Measurements from ENCODE around the gene PCDHA9. TPM values are rescaled to one million over a fixed set of nuclear protein-coding genes. Genes with fewer than 3 reads are reported as not detected.
"Not testable (repeated sequence)": the region's sequence is repeated elsewhere in the genome, so short reads cannot be mapped to it uniquely, and the experiment has no call there.

PCDHA9 gene
- total RNA-seq, 2 experiments from 2014 or later, result not detected

DNA sequence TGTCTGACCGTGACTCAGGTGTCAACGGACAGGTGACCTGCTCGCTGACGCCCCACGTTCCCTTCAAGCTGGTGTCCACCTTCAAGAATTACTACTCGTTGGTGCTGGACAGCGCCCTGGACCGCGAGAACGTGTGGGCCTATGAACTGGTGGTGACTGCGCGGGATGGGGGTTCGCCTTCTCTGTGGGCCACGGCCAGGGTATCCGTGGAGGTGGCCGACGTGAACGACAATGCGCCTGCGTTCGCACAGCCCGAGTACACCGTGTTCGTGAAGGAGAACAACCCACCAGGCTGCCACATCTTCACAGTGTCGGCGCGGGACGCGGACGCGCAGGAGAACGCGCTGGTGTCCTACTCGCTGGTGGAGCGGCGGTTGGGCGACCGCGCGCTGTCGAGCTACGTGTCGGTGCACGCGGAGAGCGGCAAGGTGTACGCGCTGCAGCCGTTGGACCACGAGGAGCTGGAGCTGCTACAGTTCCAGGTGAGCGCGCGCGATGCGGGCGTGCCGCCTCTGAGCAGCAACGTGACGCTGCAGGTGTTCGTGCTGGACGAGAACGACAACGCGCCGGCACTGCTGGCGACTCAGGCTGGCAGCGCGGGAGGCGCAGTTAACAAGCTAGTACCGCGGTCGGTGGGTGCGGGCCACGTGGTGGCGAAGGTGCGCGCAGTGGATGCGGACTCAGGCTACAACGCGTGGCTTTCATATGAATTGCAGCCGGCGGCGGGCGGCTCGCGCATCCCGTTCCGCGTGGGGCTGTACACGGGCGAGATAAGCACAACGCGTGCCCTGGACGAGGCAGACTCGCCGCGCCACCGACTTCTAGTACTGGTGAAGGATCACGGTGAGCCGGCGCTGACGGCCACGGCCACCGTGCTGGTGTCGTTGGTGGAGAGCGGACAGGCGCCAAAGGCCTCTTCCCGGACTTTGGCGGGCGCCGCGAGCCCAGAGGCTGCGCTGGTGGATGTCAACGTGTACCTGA lies 22.3 kb downstream of the PCDHA9 start:
- no peak overlapping the region for H3K4me3 Mint-ChIP-seq
- intact Hi-C loops (cut with DNase I, micrococcal nuclease), result no loop called here
- ChIA-PET CTCF (no interaction called here), POLR2A (no interaction called here)
- no peak overlapping the region for H3K27ac Mint-ChIP-seq
- Histone ChIP-seq H3K27me3 (ENCODE audit: control insufficient read depth in 1 of 2, insufficient read depth in 2 of 2, low read length in 2 of 2) (peaks cover 18 to 28% of the 10 kb centered on the region in 2 experiments), H3K4me3 (ENCODE audit: low read length) (no peak overlapping the region), H3K27ac (ENCODE audit: low read depth in 1 of 2, low read length in 2 of 2) (no peak overlapping the region), H3K9me3 (ENCODE audit: control insufficient read depth in 1 of 2, insufficient read depth in 1 of 2, low read length in 2 of 2) (peaks cover 17 to 25% of the 10 kb centered on the region in 2 experiments), H3K4me1 (ENCODE audit: insufficient read depth, low read length) (no peaks in the 10 kb centered on the region), H3K36me3 (ENCODE audit: insufficient read depth, low read length) (no peaks in the 10 kb centered on the region)
- no peaks in the 10 kb centered on the region for H3K4me1 Mint-ChIP-seq (ENCODE audit: low read depth)
- DNase-seq (no peak), ATAC-seq (ENCODE audit: poor library complexity) (no peak)
- no peaks in the 10 kb centered on the region for H3K36me3 Mint-ChIP-seq (ENCODE audit: low read depth)
- H3K9me3 Mint-ChIP-seq, result peaks cover 10% of the 10 kb centered on the region
- TF ChIP-seq, protein P1, sequence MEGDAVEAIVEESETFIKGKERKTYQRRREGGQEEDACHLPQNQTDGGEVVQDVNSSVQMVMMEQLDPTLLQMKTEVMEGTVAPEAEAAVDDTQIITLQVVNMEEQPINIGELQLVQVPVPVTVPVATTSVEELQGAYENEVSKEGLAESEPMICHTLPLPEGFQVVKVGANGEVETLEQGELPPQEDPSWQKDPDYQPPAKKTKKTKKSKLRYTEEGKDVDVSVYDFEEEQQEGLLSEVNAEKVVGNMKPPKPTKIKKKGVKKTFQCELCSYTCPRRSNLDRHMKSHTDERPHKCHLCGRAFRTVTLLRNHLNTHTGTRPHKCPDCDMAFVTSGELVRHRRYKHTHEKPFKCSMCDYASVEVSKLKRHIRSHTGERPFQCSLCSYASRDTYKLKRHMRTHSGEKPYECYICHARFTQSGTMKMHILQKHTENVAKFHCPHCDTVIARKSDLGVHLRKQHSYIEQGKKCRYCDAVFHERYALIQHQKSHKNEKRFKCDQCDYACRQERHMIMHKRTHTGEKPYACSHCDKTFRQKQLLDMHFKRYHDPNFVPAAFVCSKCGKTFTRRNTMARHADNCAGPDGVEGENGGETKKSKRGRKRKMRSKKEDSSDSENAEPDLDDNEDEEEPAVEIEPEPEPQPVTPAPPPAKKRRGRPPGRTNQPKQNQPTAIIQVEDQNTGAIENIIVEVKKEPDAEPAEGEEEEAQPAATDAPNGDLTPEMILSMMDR (IDR thresholded peaks at IDR 0.05), result no peak
- H3K27me3 Mint-ChIP-seq, result peaks cover 57% of the 10 kb centered on the region

DNA sequence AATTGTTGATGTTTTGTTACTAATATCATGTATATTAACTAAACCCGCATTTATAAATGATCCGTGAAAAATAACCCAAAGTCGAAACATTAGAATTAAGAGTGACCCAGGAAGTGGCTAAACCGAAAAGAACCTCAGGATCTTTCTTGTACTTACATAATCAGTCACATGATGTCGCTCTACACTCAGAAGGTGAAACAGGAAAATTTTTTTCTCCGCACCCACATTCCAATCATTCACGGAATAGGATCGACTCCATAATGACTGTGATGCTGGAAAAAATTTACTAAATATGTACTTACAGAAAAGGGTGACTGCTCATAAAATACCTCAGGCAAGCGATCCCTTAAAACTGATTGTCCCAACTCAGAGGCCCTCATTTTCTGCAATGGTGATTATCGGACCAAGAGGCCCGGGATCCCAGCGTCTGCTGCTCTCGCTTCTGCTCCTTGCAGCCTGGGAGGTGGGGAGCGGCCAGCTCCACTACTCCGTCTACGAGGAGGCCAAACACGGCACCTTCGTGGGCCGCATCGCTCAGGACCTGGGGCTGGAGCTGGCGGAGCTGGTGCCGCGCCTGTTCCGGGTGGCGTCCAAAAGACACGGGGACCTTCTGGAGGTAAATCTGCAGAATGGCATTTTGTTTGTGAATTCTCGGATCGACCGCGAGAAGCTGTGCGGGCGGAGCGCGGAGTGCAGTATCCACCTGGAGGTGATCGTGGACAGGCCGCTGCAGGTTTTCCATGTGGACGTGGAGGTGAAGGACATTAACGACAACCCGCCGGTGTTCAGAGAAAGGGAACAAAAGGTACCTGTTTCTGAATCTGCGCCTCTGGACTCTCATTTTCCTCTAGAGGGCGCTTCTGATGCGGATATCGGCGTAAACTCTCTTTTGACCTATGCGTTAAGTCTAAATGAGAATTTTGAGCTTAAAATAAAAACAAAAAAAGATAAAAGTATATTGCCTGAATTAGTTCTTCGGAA lies 27.2 kb downstream of the PCDHA9 start, which contains the start of gene PCDHA12:
PCDHA12 (plus strand) TSS at position 224 of the 981 bp plus-strand sequence; CDS start at position 389, 165 bp downstream.
- H3K9me3 Mint-ChIP-seq, result peaks cover 17% of the 10 kb centered on the region
- H3K4me3 Mint-ChIP-seq, result no peak within 1 kb of the TSS
- peaks cover 21 to 26% of the 10 kb centered on the region in 2 experiments for H3K27me3 ChIP-seq (ENCODE audit: control insufficient read depth in 1 of 2, insufficient read depth in 2 of 2, low read length in 2 of 2)
- CTCF ChIA-PET, result no interaction called here
- POLR2A ChIA-PET, result no interaction called here
- no peak within 1 kb of the TSS for H3K4me3 ChIP-seq (ENCODE audit: low read length)
- intact Hi-C loops (cut with DNase I, micrococcal nuclease), result no loop called here
- H3K36me3 ChIP-seq (ENCODE audit: insufficient read depth, low read length), result no peaks in the 10 kb centered on the region
- H3K27me3 Mint-ChIP-seq, result peaks cover 64% of the 10 kb centered on the region
- H3K36me3 Mint-ChIP-seq (ENCODE audit: low read depth), result peaks cover 3% of the 10 kb centered on the region
- H3K4me1 Mint-ChIP-seq (ENCODE audit: low read depth), result no peaks in the 10 kb centered on the region
- H3K27ac Mint-ChIP-seq, result no peak within 1 kb of the TSS
- TF ChIP-seq, protein P1 (IDR thresholded peaks at IDR 0.05), result no peak
- peaks cover 20 to 33% of the 10 kb centered on the region in 2 experiments for H3K9me3 ChIP-seq (ENCODE audit: control insufficient read depth in 1 of 2, insufficient read depth in 1 of 2, low read length in 2 of 2)
- no peak for ATAC-seq (ENCODE audit: poor library complexity)
- no peaks in the 10 kb centered on the region for H3K4me1 ChIP-seq (ENCODE audit: insufficient read depth, low read length)
- H3K27ac ChIP-seq (ENCODE audit: low read depth in 1 of 2, low read length in 2 of 2), result no peak within 1 kb of the TSS
- DNase-seq, result no peak

DNA sequence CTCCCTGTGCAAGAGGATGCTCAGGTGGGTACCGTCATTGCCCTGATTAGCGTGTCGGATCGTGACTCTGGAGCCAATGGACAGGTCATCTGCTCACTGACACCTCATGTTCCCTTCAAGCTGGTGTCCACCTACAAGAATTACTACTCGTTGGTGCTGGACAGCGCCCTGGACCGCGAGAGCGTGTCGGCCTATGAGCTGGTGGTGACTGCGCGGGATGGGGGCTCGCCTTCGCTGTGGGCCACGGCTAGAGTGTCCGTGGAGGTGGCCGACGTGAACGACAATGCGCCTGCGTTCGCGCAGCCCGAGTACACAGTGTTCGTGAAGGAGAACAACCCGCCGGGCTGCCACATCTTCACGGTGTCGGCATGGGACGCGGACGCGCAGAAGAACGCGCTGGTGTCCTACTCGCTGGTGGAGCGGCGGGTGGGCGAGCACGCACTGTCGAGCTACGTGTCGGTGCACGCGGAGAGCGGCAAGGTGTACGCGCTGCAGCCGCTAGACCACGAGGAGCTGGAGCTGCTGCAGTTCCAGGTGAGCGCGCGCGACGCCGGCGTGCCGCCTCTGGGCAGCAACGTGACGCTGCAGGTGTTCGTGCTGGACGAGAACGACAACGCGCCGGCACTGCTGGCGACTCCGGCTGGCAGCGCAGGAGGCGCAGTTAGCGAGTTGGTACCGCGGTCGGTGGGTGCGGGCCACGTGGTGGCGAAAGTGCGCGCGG lies 28.5 kb downstream of the PCDHA9 start:
- H3K4me1 Mint-ChIP-seq (ENCODE audit: low read depth); POLR2A ChIA-PET; ATAC-seq (ENCODE audit: poor library complexity); H3K4me3 ChIP-seq (ENCODE audit: low read length); H3K27ac Mint-ChIP-seq; H3K4me3 Mint-ChIP-seq; DNase-seq; intact Hi-C loops (cut with DNase I, micrococcal nuclease); H3K4me1 ChIP-seq (ENCODE audit: insufficient read depth, low read length); H3K27ac ChIP-seq (ENCODE audit: low read depth in 1 of 2, low read length in 2 of 2); H3K36me3 ChIP-seq (ENCODE audit: insufficient read depth, low read length); CTCF ChIA-PET: not testable (repeated sequence)
- peaks cover 17 to 32% of the 10 kb centered on the region in 2 experiments for H3K27me3 ChIP-seq (ENCODE audit: control insufficient read depth in 1 of 2, insufficient read depth in 2 of 2, low read length in 2 of 2)
- Mint-ChIP-seq H3K27me3 (peaks cover 75% of the 10 kb centered on the region), H3K36me3 (ENCODE audit: low read depth) (peaks cover 13% of the 10 kb centered on the region), H3K9me3 (peaks cover 20% of the 10 kb centered on the region)
- peaks cover 23 to 26% of the 10 kb centered on the region in 2 experiments for H3K9me3 ChIP-seq (ENCODE audit: control insufficient read depth in 1 of 2, insufficient read depth in 1 of 2, low read length in 2 of 2)
